ENCODE results near the gene TBR1. TPM values are rescaled to one million over a fixed set of nuclear protein-coding genes. Genes with fewer than 3 reads are reported as not detected.

Gene TBR1
- total RNA-seq, 1 donor from 2014 or later: 0.05 TPM

DNA sequence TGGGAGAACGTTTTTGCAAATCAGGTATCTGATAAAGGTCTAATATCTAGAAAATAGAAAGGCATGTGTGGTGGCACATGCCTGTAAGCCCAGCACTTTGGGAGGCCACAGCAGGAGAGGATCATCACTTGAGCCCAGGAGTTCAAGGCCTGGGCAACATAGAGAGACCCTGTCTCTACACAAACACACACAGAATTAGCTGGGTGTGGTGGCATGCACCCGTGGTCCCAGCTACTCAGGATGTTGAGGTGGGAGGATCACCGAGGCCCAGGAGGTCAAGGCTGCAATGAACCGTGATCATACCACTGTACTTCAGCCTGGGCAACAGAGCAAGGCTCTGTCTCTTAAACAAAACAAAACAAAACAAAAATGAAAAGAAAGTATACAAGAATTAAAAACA, 13.8 kb upstream of the TBR1 start:
- no peaks in the 10 kb centered on the region for H3K27me3 Mint-ChIP-seq (ENCODE audit: low read depth)
- TF ChIP-seq, protein P1, sequence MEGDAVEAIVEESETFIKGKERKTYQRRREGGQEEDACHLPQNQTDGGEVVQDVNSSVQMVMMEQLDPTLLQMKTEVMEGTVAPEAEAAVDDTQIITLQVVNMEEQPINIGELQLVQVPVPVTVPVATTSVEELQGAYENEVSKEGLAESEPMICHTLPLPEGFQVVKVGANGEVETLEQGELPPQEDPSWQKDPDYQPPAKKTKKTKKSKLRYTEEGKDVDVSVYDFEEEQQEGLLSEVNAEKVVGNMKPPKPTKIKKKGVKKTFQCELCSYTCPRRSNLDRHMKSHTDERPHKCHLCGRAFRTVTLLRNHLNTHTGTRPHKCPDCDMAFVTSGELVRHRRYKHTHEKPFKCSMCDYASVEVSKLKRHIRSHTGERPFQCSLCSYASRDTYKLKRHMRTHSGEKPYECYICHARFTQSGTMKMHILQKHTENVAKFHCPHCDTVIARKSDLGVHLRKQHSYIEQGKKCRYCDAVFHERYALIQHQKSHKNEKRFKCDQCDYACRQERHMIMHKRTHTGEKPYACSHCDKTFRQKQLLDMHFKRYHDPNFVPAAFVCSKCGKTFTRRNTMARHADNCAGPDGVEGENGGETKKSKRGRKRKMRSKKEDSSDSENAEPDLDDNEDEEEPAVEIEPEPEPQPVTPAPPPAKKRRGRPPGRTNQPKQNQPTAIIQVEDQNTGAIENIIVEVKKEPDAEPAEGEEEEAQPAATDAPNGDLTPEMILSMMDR (conservative IDR thresholded peaks at IDR 0.05): no peak
- peaks cover 18% of the 10 kb centered on the region for H3K36me3 Mint-ChIP-seq (ENCODE audit: low read depth)
- H3K27ac Mint-ChIP-seq (ENCODE audit: unreplicated experiment): no peak overlapping the region
- H3K4me3 Mint-ChIP-seq: no peak overlapping the region
- H3K9me3 Mint-ChIP-seq: no peaks in the 10 kb centered on the region
- no peaks in the 10 kb centered on the region for H3K4me1 Mint-ChIP-seq
- DNase-seq (ENCODE audit: low read depth, low spot score): no peak

DNA sequence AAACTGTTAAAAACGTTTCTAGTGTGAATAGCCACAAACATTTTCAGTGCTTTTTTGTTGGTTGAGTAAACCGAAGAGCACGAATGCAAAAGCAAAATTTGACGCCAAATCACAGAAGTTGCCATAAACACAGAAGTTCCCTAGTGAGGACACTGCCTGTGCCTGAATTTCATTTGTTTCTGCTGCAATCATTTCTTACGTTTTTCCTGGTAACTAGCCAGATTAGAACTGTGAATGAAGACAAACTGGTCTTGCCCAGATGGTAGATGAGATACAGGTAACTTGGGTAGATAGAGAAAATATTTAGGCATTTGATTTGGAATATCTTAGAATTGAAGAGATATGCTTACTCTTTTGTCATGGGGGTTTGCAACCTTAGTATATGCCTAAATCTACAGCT, 9.8 kb upstream of the TBR1 start:
- Mint-ChIP-seq H3K27me3 (ENCODE audit: low read depth) (peaks cover 1% of the 10 kb centered on the region), H3K9me3 (no peaks in the 10 kb centered on the region), H3K4me3 (no peak overlapping the region), H3K27ac (ENCODE audit: unreplicated experiment) (no peak overlapping the region), H3K4me1 (no peaks in the 10 kb centered on the region), H3K36me3 (ENCODE audit: low read depth) (peaks cover 14% of the 10 kb centered on the region)
- no peak for DNase-seq (ENCODE audit: low read depth, low spot score)
- TF ChIP-seq, protein P1 (conservative IDR thresholded peaks at IDR 0.05): no peak

DNA sequence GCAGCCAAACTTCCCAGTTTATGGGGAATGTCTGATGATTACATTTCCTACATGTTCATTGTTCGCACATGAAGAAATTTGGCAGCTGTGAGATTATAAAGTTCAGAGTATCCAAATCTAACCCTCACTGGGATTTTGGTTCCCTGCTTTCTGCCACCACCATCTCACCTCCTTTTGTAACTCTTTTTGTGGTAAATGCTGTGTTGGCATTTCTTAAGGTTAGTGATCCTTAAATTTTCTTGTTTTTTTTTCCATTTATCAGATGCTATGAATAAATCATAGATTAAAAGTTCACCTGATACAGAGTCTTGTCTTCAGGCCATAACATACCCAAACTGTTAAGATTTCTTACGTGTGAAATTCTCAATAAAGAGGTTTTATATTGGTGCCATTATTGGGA, 8.5 kb upstream of the TBR1 start:
- DNase-seq (ENCODE audit: low read depth, low spot score): no peak
- Mint-ChIP-seq H3K9me3 (no peaks in the 10 kb centered on the region), H3K4me1 (no peaks in the 10 kb centered on the region), H3K4me3 (no peak overlapping the region), H3K27me3 (ENCODE audit: low read depth) (peaks cover 12% of the 10 kb centered on the region), H3K36me3 (ENCODE audit: low read depth) (peaks cover 10% of the 10 kb centered on the region), H3K27ac (ENCODE audit: unreplicated experiment) (no peak overlapping the region)
- TF ChIP-seq, protein P1 (conservative IDR thresholded peaks at IDR 0.05): no peak

- TF ChIP-seq, protein P1 (conservative IDR thresholded peaks at IDR 0.05): no peak
- Mint-ChIP-seq H3K4me1 (peaks cover 7% of the 10 kb centered on the region), H3K4me3 (no peak overlapping the region), H3K27ac (ENCODE audit: unreplicated experiment) (no peak overlapping the region), H3K27me3 (ENCODE audit: low read depth) (peaks cover 31% of the 10 kb centered on the region), H3K9me3 (no peaks in the 10 kb centered on the region), H3K36me3 (ENCODE audit: low read depth) (peaks cover 7% of the 10 kb centered on the region)
- DNase-seq (ENCODE audit: low read depth, low spot score): no peak
These were observed 6.7 kb upstream of the TBR1 start for GRCh38 chr2:161409308-161409907.

DNA sequence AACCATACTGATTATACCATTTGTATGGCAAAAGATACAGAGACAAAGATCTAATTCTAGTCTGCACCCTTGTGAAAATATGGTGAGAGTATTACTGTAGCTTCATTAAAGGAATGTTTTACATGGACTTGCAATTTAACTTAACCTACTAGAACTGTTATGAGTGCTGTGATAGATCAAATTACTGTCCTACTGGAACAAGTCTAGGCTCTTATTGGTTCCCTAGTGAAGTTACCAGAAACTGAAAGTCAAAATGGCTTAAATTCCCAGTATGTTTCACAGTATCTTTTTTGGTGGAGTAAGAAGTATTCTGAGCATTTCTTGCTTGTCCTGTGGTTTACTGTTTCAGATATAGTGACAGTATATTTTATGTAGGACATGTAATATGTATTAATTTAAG, 3.8 kb upstream of the TBR1 start:
- peaks cover 7% of the 10 kb centered on the region for H3K36me3 Mint-ChIP-seq (ENCODE audit: low read depth)
- no peaks in the 10 kb centered on the region for H3K9me3 Mint-ChIP-seq
- H3K27me3 Mint-ChIP-seq (ENCODE audit: low read depth): peaks cover 60% of the 10 kb centered on the region
- peaks cover 26% of the 10 kb centered on the region for H3K4me1 Mint-ChIP-seq
- H3K4me3 Mint-ChIP-seq: no peak overlapping the region
- no peak overlapping the region for H3K27ac Mint-ChIP-seq (ENCODE audit: unreplicated experiment)
- TF ChIP-seq, protein P1 (conservative IDR thresholded peaks at IDR 0.05): no peak
- DNase-seq (ENCODE audit: low read depth, low spot score): no peak

Data from neural crest cell (in vitro differentiated cells).